Measurements from ENCODE around the gene SLC66A2.
"Not testable (repeated sequence)": the region's sequence is repeated elsewhere in the genome, so short reads cannot be mapped to it uniquely, and the experiment has no call there.

SLC66A2 gene

DNA sequence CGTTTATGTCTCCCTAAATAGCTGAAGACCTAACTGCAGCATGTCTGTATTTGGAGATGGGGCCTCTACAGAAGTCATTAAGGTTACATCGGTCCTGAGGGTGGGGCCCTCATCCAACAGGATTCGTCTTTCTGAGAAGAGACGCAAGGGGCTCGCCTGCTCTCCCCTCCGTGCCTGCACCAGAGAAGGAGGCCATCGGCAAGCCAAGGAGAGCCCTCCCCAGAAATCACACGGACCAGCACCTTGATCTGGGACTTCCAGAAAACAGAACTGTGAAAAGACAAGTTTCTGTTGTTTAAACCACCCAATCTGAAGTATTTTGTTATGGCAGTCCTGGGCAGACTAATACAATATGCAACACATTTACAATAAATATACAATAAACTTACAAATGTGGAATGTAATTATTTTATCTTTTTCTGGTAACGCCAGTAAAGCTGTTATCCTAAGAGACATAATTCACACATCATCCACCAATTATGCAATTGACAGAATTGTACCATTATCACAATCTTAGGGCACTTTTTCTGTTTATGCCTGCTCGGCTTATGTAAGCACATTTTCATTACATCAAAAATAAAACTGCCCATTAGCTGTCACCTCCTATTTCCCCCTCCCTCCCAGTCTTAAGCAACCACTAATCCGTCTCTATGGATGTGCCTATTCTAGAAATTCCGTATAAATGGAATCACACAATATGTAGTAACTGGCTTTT, 19.1 kb upstream of the SLC66A2 start:
- no peak for DNase-seq

- DNase-seq: no peak
These were observed 13.9 kb upstream of the SLC66A2 start for GRCh38 chr18:79965119-79965902.

DNA sequence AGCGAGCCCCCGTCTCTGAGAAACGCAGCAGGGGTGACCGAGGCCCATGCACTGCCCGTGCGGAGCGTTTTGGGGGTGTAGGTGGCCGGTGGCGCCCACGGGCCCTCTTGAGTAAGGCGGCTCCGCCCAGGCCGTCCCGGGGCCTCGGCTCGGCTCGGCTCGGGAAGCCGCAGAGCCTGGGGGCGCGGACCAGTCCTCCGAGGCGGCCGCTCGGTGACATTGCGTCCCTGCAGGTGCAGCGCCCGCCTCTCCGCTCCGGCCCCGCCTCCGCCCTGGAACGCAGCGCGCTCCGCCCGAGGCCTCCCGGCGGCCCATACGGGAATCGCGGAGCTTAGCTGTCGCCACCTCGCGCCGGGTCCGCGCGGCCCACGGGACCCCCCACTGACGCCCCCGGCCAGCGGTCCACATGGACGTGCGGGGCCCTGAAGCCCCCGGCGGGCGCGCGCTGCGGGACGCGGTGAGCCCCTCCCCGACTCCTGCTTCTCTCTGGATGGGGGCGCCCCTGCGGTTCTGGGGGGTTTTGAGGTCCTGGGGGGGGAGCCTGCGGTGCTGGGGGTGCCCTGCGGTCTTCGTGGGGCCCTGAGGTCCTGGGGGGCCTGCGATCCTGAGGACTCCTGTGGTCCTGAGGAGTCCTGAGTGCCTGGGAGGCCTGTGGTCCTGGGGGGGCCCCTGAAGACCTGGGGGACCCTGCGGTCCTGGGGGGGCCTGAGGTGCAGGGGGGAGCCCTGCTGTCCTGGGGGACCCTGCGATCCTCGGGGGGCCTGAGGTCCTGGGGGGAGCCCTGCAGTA, 13.1 kb upstream of the SLC66A2 start, which contains the start of gene HSBP1L1:
Gene HSBP1L1 (plus strand): TSS at position 314 of the 789 bp plus-strand sequence. CDS start 93 bp downstream, at position 407.
- DNase-seq: no peak

- no peak for DNase-seq
These were observed 12.3 kb upstream of the SLC66A2 start for GRCh38 chr18:79963658-79964329.

DNA sequence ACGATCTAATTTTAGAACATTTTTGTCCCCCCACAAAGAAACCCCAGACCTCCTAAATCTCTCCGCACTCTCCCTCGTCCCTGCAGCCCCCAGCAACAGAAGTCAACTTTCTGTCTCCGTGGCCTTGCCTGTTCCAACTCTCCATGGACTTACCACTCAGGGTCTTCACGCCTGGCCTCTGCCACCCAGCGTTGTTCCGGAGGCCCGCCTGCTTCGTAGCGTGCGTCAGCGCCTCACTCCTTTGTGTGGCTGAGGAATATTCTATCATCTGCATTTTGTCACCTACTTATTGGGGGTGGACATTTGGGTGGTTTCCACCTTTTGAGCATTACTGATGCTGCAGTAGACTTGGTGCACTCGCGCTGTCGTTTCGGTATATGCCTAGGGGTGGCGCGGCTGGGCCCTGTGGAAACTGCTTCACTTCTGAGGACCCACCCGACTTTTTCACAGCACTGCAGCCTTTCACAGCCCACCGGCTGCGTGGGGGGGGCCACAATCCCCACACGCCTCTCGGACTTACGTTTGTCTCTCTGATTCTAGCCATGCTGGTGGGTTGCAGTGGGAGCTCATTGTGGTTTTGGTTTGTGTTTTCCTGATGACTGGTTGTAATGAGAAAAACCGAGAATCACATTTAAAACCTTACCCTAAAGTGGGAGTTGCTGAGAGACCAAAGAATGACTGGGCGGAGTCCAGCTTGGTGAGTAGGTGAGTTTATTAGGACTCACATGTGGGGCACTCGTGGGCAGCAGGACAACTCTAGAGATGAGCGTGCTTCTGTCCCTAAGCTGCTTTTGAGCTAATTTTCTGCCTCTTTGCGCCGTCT, 11.6 kb upstream of the SLC66A2 start:
- DNase-seq: no peak

DNA sequence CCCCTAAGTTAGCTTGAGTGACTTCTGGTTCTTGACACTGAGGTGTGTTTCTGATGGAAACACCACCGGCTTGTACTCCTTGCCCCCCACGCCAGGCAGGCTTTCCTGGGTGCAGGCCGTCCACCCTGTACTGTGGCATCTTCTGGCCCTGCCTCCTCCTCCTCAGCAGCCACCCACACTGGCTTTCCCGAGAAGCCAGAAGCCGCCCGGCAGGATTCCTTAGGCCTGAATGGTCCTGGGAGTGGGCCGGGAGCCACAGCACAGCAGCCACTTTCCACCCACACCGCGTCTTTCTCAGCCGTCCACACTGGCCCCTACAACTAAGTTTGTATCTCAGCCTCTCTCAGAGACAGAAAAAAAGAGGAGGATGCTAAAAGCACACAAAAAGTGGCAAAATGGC, 10.9 kb upstream of the SLC66A2 start:
- no peak for DNase-seq

DNA sequence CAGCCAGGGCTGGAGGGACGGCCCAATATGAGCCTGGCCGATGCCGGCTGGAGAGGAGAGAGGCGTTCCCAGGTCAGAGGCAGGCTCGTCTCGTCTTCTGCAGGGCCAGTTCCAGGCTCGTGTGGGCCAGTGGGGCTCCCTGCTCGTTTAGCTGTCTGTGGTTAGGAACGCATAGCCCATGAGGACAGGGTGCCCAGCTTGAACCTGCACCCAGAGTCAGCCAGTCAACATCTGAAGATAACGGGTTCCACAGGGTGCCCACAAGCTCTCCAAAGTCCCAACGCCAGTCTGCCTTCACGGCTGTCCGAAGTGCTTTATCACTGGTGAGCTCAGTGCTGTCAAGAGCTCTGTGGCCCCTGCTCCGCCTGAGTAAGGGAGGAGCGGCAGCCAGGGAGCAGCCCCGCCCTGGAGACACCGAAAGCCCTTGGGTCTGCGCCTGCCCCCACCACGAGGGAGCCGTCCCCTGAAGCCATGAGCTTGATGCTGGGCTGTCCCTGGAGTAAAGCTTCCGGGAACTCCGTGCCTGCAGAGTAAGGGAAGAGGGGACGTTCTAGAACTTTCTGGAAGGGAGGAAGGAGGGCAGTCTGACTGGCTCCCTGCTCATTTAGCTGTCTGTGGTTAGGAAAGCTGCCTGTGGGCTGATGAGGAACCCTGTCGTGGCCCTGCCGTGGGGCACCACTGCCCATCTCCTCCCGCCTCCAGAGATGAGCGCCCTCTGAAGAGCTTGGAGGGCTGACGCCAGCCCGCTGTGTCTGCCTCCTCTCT, 10.3 kb upstream of the SLC66A2 start:
- no peak for DNase-seq

DNA sequence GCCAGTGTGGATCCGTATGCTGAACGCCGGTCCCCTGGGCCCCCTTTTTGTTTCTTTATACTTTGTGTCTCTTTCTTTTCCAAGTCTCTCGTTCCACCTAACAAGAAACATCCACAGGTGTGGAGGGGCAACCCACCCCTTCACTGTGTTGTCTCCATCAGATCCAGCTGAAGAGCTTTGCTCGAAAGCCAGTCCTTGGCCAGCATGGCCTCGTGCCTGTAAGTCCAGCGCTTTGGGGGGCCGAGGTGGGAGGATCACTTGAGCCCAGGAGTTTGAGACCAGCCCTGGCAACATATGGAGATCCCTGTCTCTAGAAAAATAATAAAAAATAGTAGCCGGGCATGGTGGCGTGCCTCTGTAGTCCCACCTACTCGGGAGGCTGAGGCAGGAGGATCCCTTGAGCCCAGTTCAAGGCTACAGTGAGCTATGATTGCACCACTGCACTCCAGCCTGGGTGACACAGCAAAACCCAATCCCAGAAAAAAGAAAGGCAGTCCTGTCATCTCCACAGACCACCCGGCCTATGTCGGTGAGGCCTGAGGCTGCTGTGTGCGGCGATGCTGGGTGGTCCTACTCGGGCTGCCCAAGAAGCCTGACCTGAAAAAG, 9.6 kb upstream of the SLC66A2 start:
- DNase-seq: no peak

DNA sequence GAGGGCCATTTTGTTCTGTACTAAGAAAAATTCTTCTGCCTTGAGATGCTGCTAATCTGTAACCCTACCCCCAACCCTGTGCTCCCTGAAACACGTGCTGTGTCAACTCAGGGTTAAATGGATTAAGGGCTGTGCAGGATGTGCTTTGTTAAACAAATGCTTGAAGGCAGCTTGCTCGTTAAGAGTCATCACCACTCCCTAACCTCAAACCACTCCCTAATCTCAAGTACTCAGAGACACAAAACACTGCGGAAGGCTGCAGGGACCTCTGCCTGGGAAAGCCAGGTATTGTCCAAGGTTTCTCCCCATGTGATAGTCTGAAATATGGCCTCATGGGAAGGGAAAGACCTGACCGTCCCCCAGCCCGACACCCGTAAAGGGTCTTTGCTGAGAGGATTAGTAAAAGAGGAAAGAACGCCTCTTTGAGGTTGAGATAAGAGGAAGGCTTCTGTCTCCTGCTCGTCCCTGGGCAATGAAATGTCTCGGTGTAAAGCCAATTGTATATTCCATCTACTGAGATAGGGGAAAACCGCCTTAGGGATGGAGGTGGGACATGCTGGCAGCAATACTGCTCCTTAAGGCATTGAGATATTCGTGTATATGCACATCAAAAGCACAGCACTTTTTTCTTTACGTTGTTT, 8.8 kb upstream of the SLC66A2 start:
- DNase-seq: not testable (repeated sequence)

- DNase-seq: no peak
These were observed 7.5 kb upstream of the SLC66A2 start for GRCh38 chr18:79958981-79959380.

DNA sequence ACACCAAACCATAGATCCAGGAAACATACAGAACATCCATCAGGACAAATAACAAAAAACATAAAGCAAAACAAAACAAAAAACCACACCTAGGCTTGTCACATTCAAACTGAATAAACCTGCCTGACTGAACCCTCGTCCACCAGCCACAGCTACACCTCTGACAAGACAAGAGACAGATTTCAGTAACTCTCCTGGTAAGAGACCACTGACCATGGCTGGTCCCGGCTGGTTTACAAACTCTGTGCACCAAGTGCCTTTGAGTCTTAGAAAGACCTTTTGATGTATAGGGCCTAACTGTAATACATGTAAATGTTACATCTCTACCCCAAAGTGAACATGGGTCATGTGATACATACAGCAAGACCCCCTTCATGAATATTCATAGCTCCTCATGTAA, 4.8 kb upstream of the SLC66A2 start:
- DNase-seq: no peak

GRCh38 chr18:79955302-79956075, 4.0 kb upstream of the SLC66A2 start:
- no peak for DNase-seq

DNA sequence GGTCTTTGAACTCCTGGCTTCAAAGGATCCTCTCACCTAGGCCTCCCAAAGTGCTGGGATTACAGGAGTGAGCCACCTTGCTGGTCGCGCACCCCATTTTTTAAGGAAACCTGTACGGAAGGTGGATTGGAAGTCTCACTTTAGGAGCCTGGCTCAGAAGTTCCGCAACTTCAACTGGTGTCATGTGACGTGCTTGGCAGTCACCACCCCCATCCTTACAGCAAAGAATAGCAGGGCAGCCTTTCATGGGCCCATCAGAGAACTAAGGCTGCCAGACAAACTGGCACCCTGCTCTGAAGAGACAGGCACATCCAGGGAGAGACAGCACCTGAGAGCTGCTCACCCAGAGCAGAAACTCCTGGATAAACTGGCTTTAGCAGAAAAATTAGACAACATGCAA, 3.3 kb upstream of the SLC66A2 start:
- no peak for DNase-seq

DNA sequence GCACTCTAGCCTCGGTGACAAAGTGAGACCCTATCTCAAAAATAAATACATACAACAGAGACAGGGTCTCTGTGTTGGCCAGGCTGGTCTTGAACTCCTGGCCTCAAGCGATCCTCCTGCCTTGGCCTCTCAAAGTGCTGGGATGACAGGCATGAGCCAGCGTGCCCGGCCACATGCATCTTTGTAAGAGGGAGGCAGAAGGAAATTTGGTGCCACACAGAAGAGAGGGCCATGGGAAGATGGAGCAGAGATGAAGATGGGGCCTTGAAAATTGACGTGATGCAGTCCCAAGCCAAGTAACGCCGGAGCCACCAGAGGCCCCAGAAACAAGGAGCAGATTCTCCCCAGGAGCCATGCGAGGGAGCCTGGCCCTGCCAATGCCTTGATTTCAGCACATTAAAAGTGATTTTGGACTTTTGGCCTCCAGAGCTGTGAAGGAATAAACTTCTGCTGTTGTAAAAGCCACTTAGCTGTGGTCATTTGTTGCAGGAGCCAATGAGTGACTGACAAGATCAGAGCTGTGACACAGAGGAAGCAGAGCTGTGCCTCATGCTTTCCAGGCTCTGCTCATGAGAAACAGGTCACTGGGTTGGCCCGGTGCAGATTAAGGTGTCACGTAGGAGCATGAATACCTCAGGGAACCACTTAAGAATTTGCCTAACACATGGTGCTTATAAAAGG, 2.7 kb upstream of the SLC66A2 start:
- DNase-seq: no peak

DNA sequence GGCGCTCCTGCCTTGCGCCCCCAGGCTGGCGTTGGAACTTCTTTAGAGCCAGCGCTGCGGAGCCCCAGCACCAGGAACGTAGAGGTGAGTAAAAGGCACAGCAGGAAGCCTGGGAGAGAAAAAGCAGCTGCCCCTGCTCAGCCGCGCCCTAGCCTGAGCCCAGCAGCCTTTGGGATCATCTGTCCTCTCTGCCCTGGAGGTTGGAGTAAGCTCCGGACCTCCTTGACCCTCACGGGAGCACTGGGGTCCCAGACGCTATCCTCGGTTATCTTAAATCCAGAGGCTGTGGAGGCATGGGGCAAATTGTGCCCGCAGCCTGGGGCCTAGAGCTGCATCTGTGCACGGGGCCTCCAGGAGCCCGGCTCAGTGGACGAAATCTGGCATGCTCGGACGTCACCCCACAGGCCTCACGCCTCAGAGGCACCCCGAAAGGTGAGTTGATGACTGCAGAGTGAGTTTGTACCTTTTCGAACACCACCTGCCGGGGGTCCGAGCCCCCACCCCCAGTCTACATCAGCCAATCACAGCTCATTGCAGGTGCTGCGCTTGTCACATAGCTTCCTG, 1.6 kb upstream of the SLC66A2 start:
- DNase-seq: no peak

GRCh38 chr18:79952456-79952995, 1.1 kb upstream of the SLC66A2 start:
- no peak for DNase-seq

- DNase-seq: no peak
These were observed 725 bp downstream of the SLC66A2 start for GRCh38 chr18:79950515-79951341.

Data from left hindlimb (tissue), 1 donor.